Measurements from ENCODE around the gene CDC27.
"Not testable (repeated sequence)": the region's sequence is repeated elsewhere in the genome, so short reads cannot be mapped to it uniquely, and the experiment has no call there.

GRCh38 chr17:47174823-47175222, 14.3 kb downstream of the CDC27 start:
- not testable (repeated sequence) for TF ChIP-seq CTCF (conservative IDR thresholded peaks at IDR 0.05; ENCODE audit: low read depth, low read length); EZH2 (IDR thresholded peaks at IDR 0.05; ENCODE audit: borderline replicate concordance, low read depth, low read length, poor library complexity, severe bottlenecking)
